Stimulated activated CD8-positive, alpha-beta memory T cell treated with anti-CD3 and anti-CD28 coated beads, Interleukin-2, amount 100 ng/mL, for 48 hours (primary cell): ENCODE measurements around the gene DNAJC6.

Experiments
- DNase-seq, 2 donors: peaks; one replicate each; pipeline ENCODE4 v3.0.0-alpha.2; 2020; ENCODE audit warnings: low read depth in 2 of 2

DNAJC6 gene

DNA sequence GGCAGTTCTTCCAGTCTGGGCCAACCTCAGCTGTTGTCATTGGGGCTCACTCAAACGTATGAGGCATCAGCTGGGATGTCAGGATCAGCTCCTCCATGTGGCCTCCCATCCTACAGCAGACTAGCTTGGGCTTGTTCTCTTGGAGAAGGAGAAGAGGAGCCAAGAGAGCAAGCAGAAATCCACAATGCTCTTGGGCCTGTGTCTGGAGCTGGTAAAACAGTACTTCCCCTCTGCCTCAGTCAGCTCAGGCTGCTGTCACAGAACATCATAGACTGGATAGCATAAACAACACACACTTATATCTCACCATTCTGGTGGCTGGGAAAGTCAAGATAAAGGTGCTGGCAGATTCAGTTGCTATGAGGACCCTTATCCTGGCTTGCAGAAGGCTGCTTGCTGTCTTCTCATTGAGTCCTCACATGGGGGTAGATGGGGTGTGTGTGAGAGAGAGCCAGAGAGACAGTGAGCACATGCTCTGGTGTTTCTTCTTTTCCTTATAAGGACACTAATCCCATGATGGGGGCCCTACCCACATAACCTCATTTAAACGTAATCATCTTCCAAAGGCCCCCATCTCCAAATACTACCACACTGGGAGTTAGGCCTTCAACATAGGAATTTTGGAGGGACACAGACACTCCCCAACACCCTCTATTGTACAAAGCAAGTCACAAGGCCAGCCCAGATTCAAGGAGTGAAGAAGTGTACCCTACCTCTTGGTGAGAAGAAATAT lies 16.3 kb upstream of the DNAJC6 start:
- no peak for DNase-seq

DNA sequence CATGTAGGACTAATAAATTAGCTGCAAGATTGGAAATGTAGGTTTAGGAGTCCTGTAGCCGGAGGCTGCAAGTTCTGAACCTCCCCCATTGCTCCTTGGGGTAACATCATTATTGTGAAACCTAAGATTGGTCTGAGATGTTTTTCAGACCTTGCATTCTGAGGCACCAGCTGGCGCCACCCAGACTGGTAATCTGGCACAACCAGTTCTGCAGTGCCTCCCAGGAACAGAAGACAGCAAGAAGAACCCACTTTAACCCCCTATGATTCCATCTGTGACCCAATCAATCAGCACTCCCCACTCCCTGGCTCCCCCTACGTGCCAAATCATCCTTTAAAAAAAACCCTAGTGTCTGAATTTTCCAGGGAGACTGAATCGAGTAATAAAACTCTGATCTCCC lies 11.6 kb upstream of the DNAJC6 start:
- no peak for DNase-seq

DNA sequence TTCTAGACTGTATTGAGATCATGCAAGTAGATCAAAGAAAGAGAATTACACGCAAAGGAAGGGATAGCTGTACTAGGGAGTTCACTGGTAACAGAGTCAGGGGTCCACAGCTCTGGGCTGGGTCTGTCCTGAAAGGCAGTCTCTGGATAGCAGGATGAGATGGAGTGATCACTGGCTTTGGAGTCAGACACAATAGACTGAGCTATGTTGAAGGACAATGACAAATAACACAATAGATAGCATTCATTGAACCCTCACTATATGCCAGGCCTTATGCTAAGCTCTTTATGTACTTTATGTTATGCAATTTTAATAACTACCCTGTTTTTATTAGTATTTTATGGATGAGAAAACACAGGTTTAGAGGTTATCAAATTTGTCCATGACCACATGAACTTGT lies 10.0 kb upstream of the DNAJC6 start:
- DNase-seq, result no peak

DNA sequence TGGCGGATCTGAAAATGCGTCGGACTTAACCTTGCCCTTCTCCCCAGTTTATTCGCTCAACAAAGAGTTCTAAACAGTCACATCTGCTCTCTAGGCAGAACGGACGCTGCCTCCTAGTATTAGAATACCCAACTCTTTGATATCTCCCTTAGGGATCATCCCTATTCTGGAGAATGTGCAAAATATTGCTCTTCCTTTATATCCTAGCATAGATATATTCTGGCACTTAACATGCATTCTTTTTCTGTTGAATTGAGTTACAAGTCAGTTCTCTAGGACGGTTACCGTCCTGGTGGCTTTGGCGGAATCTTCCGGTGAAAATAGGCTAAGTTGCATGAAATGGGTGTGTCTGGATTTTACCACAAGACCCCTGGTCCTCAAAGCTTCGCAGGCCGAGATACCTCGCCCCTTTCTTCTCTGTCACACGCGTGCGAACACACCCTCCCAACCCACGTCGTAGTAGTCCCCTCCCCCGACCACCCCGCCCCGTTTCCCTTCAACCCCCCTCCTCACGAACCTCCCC lies 501 bp upstream of the DNAJC6 start:
- DNase-seq, result no peak

DNA sequence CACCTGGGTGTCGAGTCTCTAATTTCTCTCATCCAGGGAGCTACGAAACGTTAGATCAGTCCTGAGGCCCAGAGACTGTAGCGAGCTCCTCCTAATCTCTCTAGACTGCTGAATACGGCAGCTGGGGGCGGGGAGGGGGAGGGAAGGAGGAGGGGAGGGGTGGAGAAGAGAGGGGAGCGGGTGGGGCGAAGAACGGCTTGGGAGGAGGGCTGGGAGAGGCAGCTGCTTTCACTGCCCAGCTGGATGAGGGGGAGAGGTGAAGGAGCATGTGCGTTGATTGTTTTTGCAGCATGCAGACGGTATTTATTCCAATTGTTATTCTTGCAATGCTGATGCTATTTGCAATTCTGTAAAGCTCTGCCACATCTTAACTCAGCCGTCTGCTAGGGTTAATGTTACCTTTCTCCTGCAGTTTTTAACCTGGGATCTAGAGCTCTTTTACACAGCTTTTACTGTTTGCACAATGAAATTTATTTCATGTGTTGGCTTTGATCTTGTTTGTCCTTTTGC lies 790 bp downstream of the DNAJC6 start:
- no peak for DNase-seq

DNA sequence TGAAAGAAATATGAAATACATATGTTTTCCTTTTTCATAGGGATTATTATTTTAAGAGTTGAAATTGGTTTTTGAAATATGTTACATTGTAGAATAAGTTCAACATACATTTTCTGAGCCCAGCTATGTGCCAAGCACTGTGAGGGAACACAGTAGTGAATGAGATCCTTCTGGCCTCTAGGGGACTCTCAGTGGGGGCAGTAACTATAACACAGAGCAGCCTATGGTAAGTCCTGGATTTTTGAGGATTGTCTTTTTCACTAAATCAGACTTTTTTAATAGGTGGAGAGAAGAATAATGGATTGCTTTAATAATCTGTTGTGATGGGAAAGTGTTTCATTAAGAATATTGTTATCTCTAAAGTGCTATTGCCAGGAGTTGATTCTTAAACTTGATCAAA lies 2.4 kb downstream of the DNAJC6 start:
- no peak for DNase-seq

DNA sequence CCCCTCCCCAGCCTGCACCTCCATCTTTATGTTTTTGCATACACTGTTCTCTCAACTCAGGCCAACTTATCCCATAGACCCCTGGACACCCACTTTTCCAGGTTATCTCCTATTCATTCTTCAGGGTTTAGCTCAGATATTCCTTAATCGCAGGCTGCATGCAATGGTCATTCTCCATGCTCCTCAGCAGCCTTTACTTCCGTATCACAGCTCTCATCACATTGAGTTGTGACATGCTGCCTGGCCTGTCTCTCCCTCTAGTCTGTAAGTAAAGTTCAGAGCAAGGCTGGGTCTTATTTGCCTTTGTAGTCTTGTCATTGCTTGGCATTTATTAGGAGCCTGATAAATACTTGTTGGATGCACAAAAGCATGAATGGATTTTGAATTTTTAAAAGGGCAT lies 6.9 kb downstream of the DNAJC6 start:
- DNase-seq, result no peak

DNA sequence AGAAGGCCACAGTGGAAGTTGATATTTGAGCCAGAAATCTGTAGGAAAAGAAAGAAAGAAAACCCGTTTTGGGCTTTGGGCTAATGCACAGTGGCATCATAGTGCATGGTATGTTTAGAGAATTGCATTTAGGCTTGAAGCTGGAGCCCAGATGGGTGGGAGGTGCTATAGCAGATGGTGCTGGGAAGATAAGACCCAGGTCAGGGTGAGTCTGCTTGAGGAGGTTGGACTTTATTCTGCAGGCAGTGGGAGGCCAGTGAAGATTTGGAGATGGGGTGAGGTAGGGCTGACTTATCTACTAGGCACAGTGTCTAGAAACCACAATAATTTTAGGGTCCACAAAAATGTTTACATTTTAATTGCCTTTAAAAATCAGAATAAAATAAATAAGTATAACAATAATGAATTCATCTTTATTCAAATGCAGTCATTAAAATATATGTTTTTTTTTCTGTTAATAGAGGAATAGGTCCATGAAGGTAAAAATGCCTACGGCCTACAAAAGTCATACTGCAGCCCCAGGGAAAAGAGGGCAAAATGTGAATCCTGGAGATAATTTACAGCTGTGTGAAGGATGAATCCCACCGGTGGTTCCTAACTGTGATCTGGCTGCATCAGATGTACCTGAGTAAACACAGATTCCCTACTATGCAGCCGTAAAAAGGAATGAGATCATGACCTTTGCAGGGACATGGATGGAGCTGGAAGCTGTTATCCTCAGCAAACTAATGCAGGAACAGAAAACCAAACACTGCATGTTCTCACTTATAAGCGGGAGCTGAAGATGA lies 8.7 kb downstream of the DNAJC6 start:
- no peak for DNase-seq

DNA sequence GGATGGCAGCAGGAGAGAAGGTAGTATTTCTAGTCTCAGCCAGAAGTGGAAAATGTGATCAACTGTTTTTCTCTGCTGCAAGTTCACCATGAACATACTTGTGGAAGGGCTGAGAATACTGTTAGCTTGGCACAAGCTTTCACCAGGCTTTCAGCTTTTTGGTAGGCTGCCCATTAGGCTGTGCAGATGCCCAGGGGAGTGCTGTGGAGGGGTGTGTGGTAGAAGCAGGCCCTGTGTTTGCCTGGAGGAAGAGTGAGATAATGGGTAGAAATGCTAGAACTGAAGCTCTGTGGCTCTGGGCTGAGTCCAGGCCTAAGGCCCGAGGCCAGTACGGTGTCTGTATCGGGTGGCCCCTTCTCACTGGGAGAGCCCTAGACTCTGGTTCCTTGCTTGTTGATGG lies 9.8 kb downstream of the DNAJC6 start:
- no peak for DNase-seq

DNA sequence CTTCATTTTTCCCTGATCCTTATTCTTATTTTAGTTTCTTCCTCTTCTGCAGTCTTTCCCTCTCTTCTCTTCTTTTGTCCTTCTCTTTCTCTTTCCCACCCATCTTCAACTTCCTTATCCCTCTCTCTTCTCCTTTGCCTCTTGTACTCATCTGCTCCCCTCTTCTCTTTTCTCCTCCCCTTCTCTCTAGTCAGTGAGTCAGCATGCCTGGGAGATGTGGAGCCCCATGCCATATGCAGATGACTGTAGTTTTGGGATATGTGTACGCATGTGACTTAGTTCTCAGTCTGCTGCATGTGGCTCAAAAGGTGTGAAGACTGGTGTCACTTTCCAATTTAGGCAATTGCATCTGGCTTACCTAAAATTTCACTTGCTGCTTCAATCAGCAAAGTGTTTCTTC lies 10.4 kb downstream of the DNAJC6 start:
- no peak for DNase-seq

DNA sequence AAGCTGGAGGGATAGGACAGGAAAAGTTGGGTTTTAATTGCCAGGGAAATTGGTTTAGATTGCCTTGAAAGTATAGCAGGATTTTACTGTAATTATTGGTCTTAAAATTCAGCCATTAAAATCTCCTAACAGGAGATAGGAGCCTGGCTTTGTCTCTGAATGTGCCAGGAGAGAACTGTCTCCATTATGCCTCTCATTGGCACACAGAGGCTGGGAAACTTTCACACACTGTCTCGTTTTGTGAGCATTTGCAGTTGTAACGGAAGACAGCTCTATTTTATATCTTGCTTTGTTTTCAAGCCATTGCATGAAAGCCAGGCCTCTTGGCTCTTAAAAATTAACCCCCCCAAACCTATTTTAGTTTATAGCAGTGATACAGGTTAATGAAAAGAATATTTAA lies 12.5 kb downstream of the DNAJC6 start:
- DNase-seq, result no peak

DNA sequence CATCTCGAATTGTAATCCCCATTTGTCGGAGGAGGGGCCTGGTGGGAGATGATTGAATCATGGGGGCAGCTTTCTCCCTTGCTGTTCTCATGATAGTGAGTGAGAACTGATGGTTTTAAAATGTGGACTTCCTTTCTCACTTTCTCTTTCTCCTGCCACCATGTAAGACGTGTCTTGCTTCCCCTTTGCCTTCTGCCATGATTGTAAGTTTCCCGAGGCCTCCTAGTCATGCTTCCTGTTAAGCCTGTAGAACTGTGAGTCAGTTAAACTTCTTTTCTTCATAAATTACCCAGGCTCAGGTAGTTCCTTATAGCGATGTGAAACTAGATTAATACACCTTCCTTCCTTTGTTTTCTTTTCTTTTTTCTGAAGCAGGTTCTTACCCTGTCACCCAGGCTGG lies 13.9 kb downstream of the DNAJC6 start:
- DNase-seq, result no peak

DNA sequence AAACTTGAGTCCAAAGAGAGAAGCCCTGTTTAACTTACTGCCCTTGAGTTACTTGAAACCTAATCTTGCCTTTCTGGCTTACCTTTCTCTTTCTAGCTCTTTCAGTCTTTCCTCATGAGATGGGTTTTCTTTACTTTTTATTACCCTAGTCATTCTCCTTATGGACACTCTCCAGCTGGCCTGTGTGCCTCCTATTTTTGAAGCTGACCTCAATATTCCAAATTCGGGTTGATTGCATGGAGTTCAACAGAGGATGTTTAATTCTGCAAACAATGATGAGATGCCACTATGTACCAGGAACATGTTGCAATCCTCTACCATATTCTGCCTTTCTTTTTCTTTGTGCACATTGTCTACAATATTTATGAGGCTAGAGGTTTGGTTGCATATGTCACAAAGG lies 20.7 kb downstream of the DNAJC6 start:
- DNase-seq, result no peak

DNA sequence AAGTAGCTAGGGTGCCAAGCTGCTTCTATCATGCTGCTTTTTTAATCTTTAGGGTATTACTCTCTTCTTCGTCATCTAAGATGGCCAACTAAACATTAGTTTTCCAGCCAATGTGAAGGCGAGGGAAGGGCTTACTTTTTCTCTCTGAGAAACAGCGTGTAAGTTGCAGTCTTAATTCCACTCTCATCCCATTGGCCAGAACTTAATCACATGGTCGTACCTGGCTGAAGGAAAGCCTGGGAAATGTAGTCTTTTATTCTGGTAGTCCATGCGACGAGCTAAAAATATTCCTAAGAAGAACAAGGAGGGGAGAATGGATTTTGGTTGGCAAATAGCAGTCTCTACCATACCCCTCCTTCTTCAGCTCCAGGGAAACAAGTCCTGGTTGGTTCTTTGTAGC lies 21.5 kb downstream of the DNAJC6 start:
- DNase-seq, result no peak

DNA sequence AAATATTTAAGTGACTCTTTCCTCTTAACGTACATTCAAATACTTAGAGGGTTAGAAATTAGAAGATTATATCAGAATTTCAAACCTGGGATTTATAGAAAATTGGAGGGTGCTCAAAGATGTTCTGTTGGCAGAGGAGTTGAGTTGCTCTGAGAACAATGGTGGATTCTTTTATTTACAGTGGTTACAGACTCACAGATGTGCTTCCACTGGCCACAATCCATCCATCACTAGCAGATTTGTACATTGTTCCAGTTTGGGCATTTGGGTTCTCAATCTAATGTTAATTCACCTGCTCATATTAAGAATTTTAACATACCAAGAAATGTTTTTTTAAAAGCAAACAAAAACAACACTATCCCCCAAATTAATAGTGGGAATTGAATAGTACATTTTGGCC lies 23.5 kb downstream of the DNAJC6 start:
- no peak for DNase-seq

DNA sequence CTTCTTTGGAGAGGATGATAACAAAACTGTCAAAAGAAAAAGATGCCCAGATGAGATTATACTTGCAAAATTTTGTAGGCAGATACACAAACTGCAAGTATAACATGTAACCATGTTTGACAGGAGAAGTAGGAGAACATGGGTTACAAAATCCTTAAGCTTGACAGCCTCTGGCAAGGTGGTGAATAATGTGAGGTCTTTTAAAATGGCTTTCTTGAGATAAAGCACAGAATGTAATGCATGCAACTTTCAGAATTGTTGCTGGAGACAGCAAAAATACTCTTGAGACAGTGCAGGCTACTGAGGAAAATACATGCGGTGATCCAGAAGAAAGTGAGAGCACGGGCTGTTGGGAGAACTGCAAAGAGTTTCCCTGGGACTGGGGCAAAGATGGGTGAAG lies 24.7 kb downstream of the DNAJC6 start:
- DNase-seq, result no peak

DNA sequence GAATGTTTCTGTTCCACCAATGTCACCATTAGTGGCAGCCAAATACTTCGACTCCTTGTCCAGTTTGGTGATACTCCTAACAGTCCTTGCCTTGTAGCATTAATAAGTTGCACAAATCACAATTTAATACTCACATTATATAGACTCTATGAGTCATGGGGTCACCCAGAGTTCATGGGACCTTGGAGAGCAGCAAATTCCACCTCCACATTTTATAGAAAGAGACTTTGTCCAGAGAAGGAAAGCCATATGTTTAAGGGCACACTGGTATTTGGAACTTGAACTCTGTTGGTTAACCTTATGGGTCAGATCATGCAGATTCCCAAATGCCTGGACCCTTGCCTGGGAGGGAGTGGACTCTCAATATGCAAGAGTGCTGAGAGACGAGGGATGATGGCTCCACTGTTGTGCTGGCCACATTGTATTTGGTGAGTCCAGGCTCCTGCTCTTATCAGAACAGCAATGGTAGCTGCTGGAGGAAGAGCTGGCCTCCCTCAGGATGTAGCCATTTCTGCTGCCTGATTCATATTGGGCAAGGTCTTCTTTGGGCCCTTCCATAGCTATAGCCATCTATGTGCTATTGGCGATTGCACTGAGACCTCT lies 30.6 kb downstream of the DNAJC6 start:
- no peak for DNase-seq

DNA sequence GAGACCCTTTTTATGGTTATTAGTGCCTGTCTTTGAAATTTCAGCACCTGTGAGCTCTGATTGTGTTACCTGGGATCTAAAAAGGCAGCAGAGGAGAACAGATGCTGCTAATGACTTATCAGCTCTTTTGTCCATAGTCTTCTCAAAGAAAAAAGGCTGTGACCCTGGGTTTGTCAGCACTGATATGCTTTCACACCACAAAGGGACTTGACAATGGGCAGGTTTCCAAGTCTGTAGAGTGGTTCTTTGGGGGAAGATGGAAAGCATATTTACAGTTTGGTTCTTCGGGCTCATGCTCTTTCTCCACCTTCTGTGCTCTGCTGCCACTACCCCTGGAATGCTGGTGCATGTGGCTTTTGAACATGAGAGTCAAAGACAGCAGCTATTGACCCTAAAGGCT lies 32.0 kb downstream of the DNAJC6 start:
- DNase-seq, result no peak

DNA sequence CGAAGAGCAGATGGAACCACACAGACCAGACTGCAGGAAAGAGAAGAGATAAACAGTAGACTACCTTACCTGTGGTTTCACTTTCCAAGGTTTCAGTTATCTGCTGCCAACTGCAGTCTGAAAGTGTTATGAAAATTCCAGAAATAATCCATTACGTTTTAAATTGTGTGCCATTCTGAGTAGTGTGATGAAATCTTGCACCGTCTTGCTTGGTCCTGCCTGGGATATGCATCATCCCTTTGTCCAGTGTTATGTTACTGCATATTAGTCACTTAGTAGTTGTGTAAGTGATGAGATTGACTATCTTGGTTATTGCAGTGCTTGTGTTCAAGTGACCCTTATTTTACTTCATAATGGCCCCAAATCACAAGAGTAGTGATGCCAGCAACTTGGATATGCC lies 33.9 kb downstream of the DNAJC6 start:
- DNase-seq, result no peak

DNA sequence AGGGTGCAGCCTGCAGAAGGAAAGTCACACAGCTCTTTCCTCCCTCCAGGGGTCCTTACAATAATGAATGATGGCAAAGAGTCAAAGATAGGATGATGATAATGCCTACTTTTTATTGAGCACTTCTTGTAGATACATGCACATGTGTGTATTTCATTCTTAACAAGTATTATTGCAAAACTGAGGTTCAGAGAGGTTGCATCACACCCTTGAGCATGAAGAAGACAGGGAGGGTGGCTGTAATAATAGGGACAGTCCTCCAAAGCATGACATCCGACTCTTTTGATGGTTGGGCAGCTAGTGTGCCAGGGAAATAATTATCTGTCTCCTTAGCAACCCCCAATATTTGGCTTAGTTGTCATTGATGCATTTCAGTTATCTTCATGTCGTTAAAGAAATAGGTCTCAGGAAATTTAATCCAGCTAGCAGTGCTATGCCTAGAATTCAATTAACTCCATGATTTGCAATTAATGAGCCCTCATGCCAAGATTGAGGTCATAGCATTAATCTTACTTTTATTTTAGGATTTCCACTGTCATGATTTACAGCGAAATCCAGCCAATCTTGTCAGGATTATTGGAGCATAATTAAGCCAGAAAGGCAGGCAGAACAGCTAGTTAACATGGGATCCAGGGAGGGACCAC lies 35.0 kb downstream of the DNAJC6 start:
- no peak for DNase-seq

DNA sequence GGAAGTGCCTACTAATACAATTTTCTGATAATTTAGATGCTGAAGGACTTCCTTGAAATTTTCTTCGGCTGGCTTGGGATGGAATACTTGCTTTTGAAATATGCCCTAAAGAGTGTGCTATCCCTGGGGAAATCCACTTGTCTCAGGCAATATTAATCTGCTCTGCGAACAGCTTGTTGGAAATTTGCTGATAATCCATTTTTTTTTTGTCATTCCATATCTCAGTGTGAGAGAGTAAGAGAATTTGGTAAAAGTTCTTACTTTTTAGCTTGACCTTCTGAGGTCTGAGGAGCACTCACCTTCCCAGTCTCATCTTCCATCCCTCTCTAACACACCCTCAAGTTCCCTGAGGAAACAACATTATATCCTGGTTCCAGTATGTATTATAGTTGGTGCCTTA lies 36.8 kb downstream of the DNAJC6 start:
- DNase-seq, result no peak

DNA sequence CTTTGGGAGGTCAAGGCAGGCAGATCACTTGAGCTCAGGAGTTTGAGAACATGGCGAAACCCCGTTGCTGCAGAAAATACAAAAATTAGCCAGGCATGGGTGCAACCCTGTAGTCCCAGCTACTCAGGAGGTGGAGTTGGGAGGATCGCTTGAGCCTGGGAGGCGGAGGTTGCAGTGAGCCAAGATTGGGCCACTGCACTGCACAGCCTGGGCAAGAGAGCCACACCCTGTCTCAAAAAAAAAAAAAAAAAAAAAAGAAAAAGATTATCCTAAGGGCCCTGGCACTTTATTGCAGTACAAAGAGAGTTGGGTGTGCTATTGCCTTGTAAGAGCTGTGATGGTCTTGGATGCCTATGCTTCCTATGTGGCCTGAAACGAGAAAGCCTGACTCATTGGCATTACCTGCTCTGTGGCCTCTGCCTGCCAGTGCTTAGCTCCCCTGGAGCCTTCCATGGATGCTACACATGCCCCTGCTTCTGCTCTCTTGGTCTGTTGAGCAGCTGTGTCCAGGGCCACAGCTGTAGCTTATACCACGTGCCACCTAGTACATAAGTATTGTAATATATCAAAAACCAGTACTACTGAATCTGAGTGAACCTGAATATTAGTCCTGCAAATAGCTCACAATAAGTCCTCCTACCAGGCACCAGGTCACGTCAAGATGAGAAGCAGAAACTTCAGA lies 45.8 kb downstream of the DNAJC6 start:
- DNase-seq, result no peak
